ENCODE measurements around the gene SGSM2. TPM values are rescaled to one million over a fixed set of nuclear protein-coding genes. Genes with fewer than 3 reads are reported as not detected.
"Not testable (repeated sequence)": the region's sequence is repeated elsewhere in the genome, so short reads cannot be mapped to it uniquely, and the experiment has no call there.

The SGSM2 gene
- polyA plus RNA-seq, 2 donors: 51.6 to 149 TPM

- Histone ChIP-seq H3K36me3 (ENCODE audit: control insufficient read depth in 2 of 2, insufficient read depth in 2 of 2, low read length in 1 of 2) (peaks cover 0 to 2% of the 10 kb centered on the region in 2 donors), H3K9me3 (ENCODE audit: control insufficient read depth in 2 of 2, insufficient read depth in 1 of 2, low read depth in 1 of 2, low read length in 1 of 2) (no peaks in the 10 kb centered on the region), H3K4me3 (ENCODE audit: low read depth in 1 of 2, low read length in 2 of 2) (no peak overlapping the region), H3K4me1 (ENCODE audit: control insufficient read depth in 2 of 2, insufficient read depth in 2 of 2, low read length in 1 of 2) (peaks cover 0 to 4% of the 10 kb centered on the region in 2 donors), H3K27ac (ENCODE audit: low read depth in 2 of 2, low read length in 1 of 2) (no peak overlapping the region), H3K27me3 (ENCODE audit: control insufficient read depth in 1 of 2, insufficient read depth in 2 of 2, low read length in 2 of 2) (no peaks in the 10 kb centered on the region)
- WGBS, 2 donors: 93 to 95% methylated on average over 4 of the region's 4 CpGs
Observed at GRCh38 chr17:2304931-2305330, 32.4 kb upstream of the SGSM2 start.

GRCh38 chr17:2309338-2310154 lies 27.8 kb upstream of the SGSM2 start:
- no peaks in the 10 kb centered on the region for H3K4me1 ChIP-seq (ENCODE audit: control insufficient read depth in 2 of 2, insufficient read depth in 2 of 2, low read length in 1 of 2)
- WGBS, 2 donors: 65 to 72% methylated on average over 6 of the region's 6 CpGs

GRCh38 chr17:2312736-2313135 lies 24.6 kb upstream of the SGSM2 start:
- WGBS, 2 donors: 93 to 94% methylated on average over 5 of the region's 5 CpGs

More at GRCh38 chr17:2309338-2310154, 27.8 kb upstream of the SGSM2 start:
- H3K27me3 ChIP-seq (ENCODE audit: control insufficient read depth in 1 of 2, insufficient read depth in 2 of 2, low read length in 2 of 2): no peaks in the 10 kb centered on the region
- H3K4me3 ChIP-seq (ENCODE audit: low read depth in 1 of 2, low read length in 2 of 2): no peak overlapping the region
- no peaks in the 10 kb centered on the region for H3K9me3 ChIP-seq (ENCODE audit: control insufficient read depth in 2 of 2, insufficient read depth in 1 of 2, low read depth in 1 of 2, low read length in 1 of 2)
- no peaks in the 10 kb centered on the region for H3K36me3 ChIP-seq (ENCODE audit: control insufficient read depth in 2 of 2, insufficient read depth in 2 of 2, low read length in 1 of 2)
- H3K27ac ChIP-seq (ENCODE audit: low read depth in 2 of 2, low read length in 1 of 2): no peak overlapping the region

GRCh38 chr17:2316916-2317205 lies 20.4 kb upstream of the SGSM2 start:
- H3K27me3 ChIP-seq (ENCODE audit: control insufficient read depth in 1 of 2, insufficient read depth in 2 of 2, low read length in 2 of 2); H3K9me3 ChIP-seq (ENCODE audit: control insufficient read depth in 2 of 2, insufficient read depth in 1 of 2, low read depth in 1 of 2, low read length in 1 of 2); H3K36me3 ChIP-seq (ENCODE audit: control insufficient read depth in 2 of 2, insufficient read depth in 2 of 2, low read length in 1 of 2); H3K4me1 ChIP-seq (ENCODE audit: control insufficient read depth in 2 of 2, insufficient read depth in 2 of 2, low read length in 1 of 2); H3K4me3 ChIP-seq (ENCODE audit: low read depth in 1 of 2, low read length in 2 of 2): not testable (repeated sequence)
- peak overlapping the region in 1 of 2 donors; percentile 3 for H3K27ac ChIP-seq (ENCODE audit: low read depth in 2 of 2, low read length in 1 of 2)
- 59 to 77% methylated on average over 7 of the region's 7 CpGs for WGBS, 2 donors

More at GRCh38 chr17:2312736-2313135, 24.6 kb upstream of the SGSM2 start:
- Histone ChIP-seq H3K4me1 (ENCODE audit: control insufficient read depth in 2 of 2, insufficient read depth in 2 of 2, low read length in 1 of 2) (no peaks in the 10 kb centered on the region), H3K36me3 (ENCODE audit: control insufficient read depth in 2 of 2, insufficient read depth in 2 of 2, low read length in 1 of 2) (no peaks in the 10 kb centered on the region), H3K9me3 (ENCODE audit: control insufficient read depth in 2 of 2, insufficient read depth in 1 of 2, low read depth in 1 of 2, low read length in 1 of 2) (no peaks in the 10 kb centered on the region), H3K4me3 (ENCODE audit: low read depth in 1 of 2, low read length in 2 of 2) (no peak overlapping the region), H3K27me3 (ENCODE audit: control insufficient read depth in 1 of 2, insufficient read depth in 2 of 2, low read length in 2 of 2) (no peaks in the 10 kb centered on the region), H3K27ac (ENCODE audit: low read depth in 2 of 2, low read length in 1 of 2) (no peak overlapping the region)

DNA sequence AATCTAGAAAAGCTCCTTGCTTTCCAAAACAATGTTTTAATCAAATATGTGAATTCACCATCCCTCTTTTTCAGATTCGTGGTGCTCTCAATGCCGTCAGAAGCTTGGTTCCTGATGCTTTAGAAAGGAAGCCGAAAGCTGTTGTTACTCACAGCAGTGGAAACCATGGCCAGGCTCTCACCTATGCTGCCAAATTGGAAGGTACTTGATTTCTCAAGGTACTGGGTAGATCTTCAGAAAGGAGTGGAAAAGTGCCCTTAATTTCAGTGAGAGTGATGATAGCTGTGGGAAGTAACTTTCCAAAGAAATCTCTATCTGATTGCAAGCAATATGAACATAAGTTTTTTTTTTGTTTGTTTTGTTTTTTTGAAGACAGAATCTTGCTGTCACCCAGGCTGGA lies 19.5 kb upstream of the SGSM2 start:
- Histone ChIP-seq H3K27me3 (ENCODE audit: control insufficient read depth in 1 of 2, insufficient read depth in 2 of 2, low read length in 2 of 2) (no peaks in the 10 kb centered on the region), H3K27ac (ENCODE audit: low read depth in 2 of 2, low read length in 1 of 2) (no peak overlapping the region), H3K36me3 (ENCODE audit: control insufficient read depth in 2 of 2, insufficient read depth in 2 of 2, low read length in 1 of 2) (peaks cover 0 to 2% of the 10 kb centered on the region in 2 donors), H3K4me1 (ENCODE audit: control insufficient read depth in 2 of 2, insufficient read depth in 2 of 2, low read length in 1 of 2) (no peaks in the 10 kb centered on the region), H3K4me3 (ENCODE audit: low read depth in 1 of 2, low read length in 2 of 2) (no peak overlapping the region), H3K9me3 (ENCODE audit: control insufficient read depth in 2 of 2, insufficient read depth in 1 of 2, low read depth in 1 of 2, low read length in 1 of 2) (no peaks in the 10 kb centered on the region)
- 88 to 90% methylated on average over 3 of the region's 3 CpGs for WGBS, 2 donors

- peaks cover 0 to 12% of the 10 kb centered on the region in 2 donors for H3K36me3 ChIP-seq (ENCODE audit: control insufficient read depth in 2 of 2, insufficient read depth in 2 of 2, low read length in 1 of 2)
Observed at GRCh38 chr17:2319051-2319450, 18.2 kb upstream of the SGSM2 start.

DNA sequence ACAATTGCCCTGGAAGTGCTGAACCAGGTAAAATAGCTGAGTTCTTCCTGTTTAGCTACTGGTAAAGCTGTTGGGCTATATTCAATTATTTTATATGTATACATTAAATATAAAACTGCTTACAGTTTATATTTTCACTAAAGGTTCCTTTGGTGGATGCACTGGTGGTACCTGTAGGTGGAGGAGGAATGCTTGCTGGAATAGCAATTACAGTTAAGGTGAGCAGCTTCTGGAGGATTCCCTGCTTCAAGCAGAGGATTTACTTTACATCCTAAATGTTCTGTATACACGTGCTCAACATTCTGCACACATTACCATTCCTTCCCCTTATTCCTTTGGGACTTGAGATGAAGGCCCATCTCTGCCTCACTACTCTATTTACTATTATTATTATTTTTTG lies 15.9 kb upstream of the SGSM2 start:
- no peak overlapping the region for H3K4me3 ChIP-seq (ENCODE audit: low read depth in 1 of 2, low read length in 2 of 2)
- no peaks in the 10 kb centered on the region for H3K27me3 ChIP-seq (ENCODE audit: control insufficient read depth in 1 of 2, insufficient read depth in 2 of 2, low read length in 2 of 2)
- no peaks in the 10 kb centered on the region for H3K9me3 ChIP-seq (ENCODE audit: control insufficient read depth in 2 of 2, insufficient read depth in 1 of 2, low read depth in 1 of 2, low read length in 1 of 2)
- 61 to 73% methylated on average over 1 of the region's 1 CpG for WGBS, 2 donors
- no peak overlapping the region for H3K27ac ChIP-seq (ENCODE audit: low read depth in 2 of 2, low read length in 1 of 2)
- H3K4me1 ChIP-seq (ENCODE audit: control insufficient read depth in 2 of 2, insufficient read depth in 2 of 2, low read length in 1 of 2): no peaks in the 10 kb centered on the region
- H3K36me3 ChIP-seq (ENCODE audit: control insufficient read depth in 2 of 2, insufficient read depth in 2 of 2, low read length in 1 of 2): peaks cover 8 to 21% of the 10 kb centered on the region in 2 donors

More at GRCh38 chr17:2319051-2319450, 18.2 kb upstream of the SGSM2 start:
- Histone ChIP-seq H3K4me3 (ENCODE audit: low read depth in 1 of 2, low read length in 2 of 2) (no peak overlapping the region), H3K4me1 (ENCODE audit: control insufficient read depth in 2 of 2, insufficient read depth in 2 of 2, low read length in 1 of 2) (no peaks in the 10 kb centered on the region), H3K27ac (ENCODE audit: low read depth in 2 of 2, low read length in 1 of 2) (no peak overlapping the region), H3K9me3 (ENCODE audit: control insufficient read depth in 2 of 2, insufficient read depth in 1 of 2, low read depth in 1 of 2, low read length in 1 of 2) (no peaks in the 10 kb centered on the region), H3K27me3 (ENCODE audit: control insufficient read depth in 1 of 2, insufficient read depth in 2 of 2, low read length in 2 of 2) (no peaks in the 10 kb centered on the region)

DNA sequence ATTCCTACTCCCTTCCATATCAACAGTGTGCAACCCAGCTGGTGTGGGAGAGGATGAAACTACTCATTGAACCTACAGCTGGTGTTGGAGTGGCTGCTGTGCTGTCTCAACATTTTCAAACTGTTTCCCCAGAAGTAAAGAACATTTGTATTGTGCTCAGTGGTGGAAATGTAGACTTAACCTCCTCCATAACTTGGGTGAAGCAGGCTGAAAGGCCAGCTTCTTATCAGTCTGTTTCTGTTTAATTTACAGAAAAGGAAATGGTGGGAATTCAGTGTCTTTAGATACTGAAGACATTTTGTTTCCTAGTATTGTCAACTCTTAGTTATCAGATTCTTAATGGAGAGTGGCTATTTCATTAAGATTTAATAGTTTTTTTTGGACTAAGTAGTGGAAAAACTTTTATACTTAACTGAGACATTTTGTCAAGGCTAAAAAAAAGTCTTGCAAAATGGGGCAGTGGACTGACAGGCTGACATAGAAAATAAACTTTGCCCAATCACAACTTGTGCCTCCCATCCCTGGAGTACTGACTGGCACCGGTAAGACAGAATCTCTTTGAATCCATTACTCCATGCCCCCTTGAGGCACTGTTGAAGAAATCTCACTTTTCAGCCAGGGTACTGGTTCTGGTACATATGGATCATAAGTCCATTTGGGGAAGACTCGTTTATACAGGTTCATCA lies 13.5 kb upstream of the SGSM2 start:
- peaks cover 8 to 22% of the 10 kb centered on the region in 2 donors for H3K36me3 ChIP-seq (ENCODE audit: control insufficient read depth in 2 of 2, insufficient read depth in 2 of 2, low read length in 1 of 2)
- WGBS, 2 donors: 81 to 89% methylated on average over 2 of the region's 2 CpGs
- no peak overlapping the region for H3K4me3 ChIP-seq (ENCODE audit: low read depth in 1 of 2, low read length in 2 of 2)
- H3K9me3 ChIP-seq (ENCODE audit: control insufficient read depth in 2 of 2, insufficient read depth in 1 of 2, low read depth in 1 of 2, low read length in 1 of 2): no peaks in the 10 kb centered on the region
- no peak overlapping the region for H3K27ac ChIP-seq (ENCODE audit: low read depth in 2 of 2, low read length in 1 of 2)
- no peaks in the 10 kb centered on the region for H3K4me1 ChIP-seq (ENCODE audit: control insufficient read depth in 2 of 2, insufficient read depth in 2 of 2, low read length in 1 of 2)
- no peaks in the 10 kb centered on the region for H3K27me3 ChIP-seq (ENCODE audit: control insufficient read depth in 1 of 2, insufficient read depth in 2 of 2, low read length in 2 of 2)

GRCh38 chr17:2331303-2331702 lies 6.0 kb upstream of the SGSM2 start:
- Histone ChIP-seq H3K36me3 (ENCODE audit: control insufficient read depth in 2 of 2, insufficient read depth in 2 of 2, low read length in 1 of 2) (peaks cover 11 to 20% of the 10 kb centered on the region in 2 donors), H3K27me3 (ENCODE audit: control insufficient read depth in 1 of 2, insufficient read depth in 2 of 2, low read length in 2 of 2) (no peaks in the 10 kb centered on the region), H3K9me3 (ENCODE audit: control insufficient read depth in 2 of 2, insufficient read depth in 1 of 2, low read depth in 1 of 2, low read length in 1 of 2) (no peaks in the 10 kb centered on the region), H3K4me3 (ENCODE audit: low read depth in 1 of 2, low read length in 2 of 2) (no peak overlapping the region), H3K4me1 (ENCODE audit: control insufficient read depth in 2 of 2, insufficient read depth in 2 of 2, low read length in 1 of 2) (peaks cover 3% of the 10 kb centered on the region in 2 donors), H3K27ac (ENCODE audit: low read depth in 2 of 2, low read length in 1 of 2) (no peak overlapping the region)
- WGBS, 2 donors: 60 to 85% methylated on average over 3 of the region's 3 CpGs
